ENCODE results near the gene ANKLE1.

The ANKLE1 gene

GRCh38 chr19:17309198-17309964, 27.7 kb downstream of the ANKLE1 start, which contains the start of gene DDA1:
DDA1 (plus strand) TSS chr19:17309563; CDS start chr19:17309655, 92 bp downstream.
- peak; percentile 99 to 100 for DNase-seq

- no peak for DNase-seq
Observed at GRCh38 chr19:17309965-17310461, 28.3 kb downstream of the ANKLE1 start.

- no peak for DNase-seq
Observed at GRCh38 chr19:17311455-17312188, 29.9 kb downstream of the ANKLE1 start.

GRCh38 chr19:17312189-17313113, 30.8 kb downstream of the ANKLE1 start:
- DNase-seq = no peak

- no peak for DNase-seq
Observed at GRCh38 chr19:17314007-17314593, 32.4 kb downstream of the ANKLE1 start.

- no peak for DNase-seq
Observed at GRCh38 chr19:17318966-17319365, 37.3 kb downstream of the ANKLE1 start.

GRCh38 chr19:17319473-17320238, 38.0 kb downstream of the ANKLE1 start:
- DNase-seq = no peak

- no peak for DNase-seq
Observed at GRCh38 chr19:17320435-17320834, 38.7 kb downstream of the ANKLE1 start.

- no peak for DNase-seq
Observed at GRCh38 chr19:17321655-17322489, 40.2 kb downstream of the ANKLE1 start.

GRCh38 chr19:17322854-17323253, 41.2 kb downstream of the ANKLE1 start:
- no peak for DNase-seq

GRCh38 chr19:17323300-17323963, 41.7 kb downstream of the ANKLE1 start:
- no peak for DNase-seq

- no peak for DNase-seq
Observed at GRCh38 chr19:17323964-17324332, 42.2 kb downstream of the ANKLE1 start.

- no peak for DNase-seq
Observed at GRCh38 chr19:17324357-17325114, 42.8 kb downstream of the ANKLE1 start.

- no peak for DNase-seq
Observed at GRCh38 chr19:17325133-17325532, 43.4 kb downstream of the ANKLE1 start.

- DNase-seq = no peak
Observed at GRCh38 chr19:17325881-17326594, 44.3 kb downstream of the ANKLE1 start.

- DNase-seq = no peak
Observed at GRCh38 chr19:17326595-17326966, 44.9 kb downstream of the ANKLE1 start.

- no peak for DNase-seq
Observed at GRCh38 chr19:17327068-17327653, 45.5 kb downstream of the ANKLE1 start.

All from NCI-H446 (cell line).